ENCODE results near the gene CEP170B. TPM values are rescaled to one million over a fixed set of nuclear protein-coding genes. Genes with fewer than 3 reads are reported as not detected.

CEP170B gene
- total and polyA plus RNA-seq, 4 donors, result 1.5 to 10.9 (median 6.7) TPM

GRCh38 chr14:104843442-104844305, 21.4 kb upstream of the CEP170B start:
- Histone ChIP-seq H3K9ac (ENCODE audit: low read depth in 1 of 2, low read length in 2 of 2) (no peak overlapping the region), H3K27ac (ENCODE audit: low read depth in 1 of 2, low read length in 2 of 2) (no peak overlapping the region), H3K4me3 (ENCODE audit: low read depth in 1 of 3, low read length in 3 of 3) (peak overlapping the region in 2 of 3 donors; percentile 45 to 50), H3K27me3 (ENCODE audit: control insufficient read depth in 4 of 4, insufficient read depth in 4 of 4, low read length in 3 of 4) (peaks cover 0 to 11% (median 3%) of the 10 kb centered on the region in 4 donors), H3K4me1 (ENCODE audit: control insufficient read depth in 4 of 4, insufficient read depth in 4 of 4, low read length in 3 of 4) (peaks cover 5 to 16% (median 12%) of the 10 kb centered on the region in 4 donors), H3K9me3 (ENCODE audit: control insufficient read depth in 4 of 4, low read length in 3 of 4) (no peaks in the 10 kb centered on the region), H3K36me3 (ENCODE audit: control insufficient read depth in 4 of 4, insufficient read depth in 3 of 4, low read depth in 1 of 4, low read length in 3 of 4) (no peaks in the 10 kb centered on the region)
- DNase-seq (ENCODE audit: low spot score), result no peak
- WGBS, result 2% methylated on average over 69 of the region's 69 CpGs
- TF ChIP-seq HNF4A (conservative IDR thresholded peaks at IDR 0.05), result no peak
- no peak for TF ChIP-seq EGR1 (IDR thresholded peaks at IDR 0.05; ENCODE audit: low read depth in 2 of 2)
- no peak for TF ChIP-seq SP1 (IDR thresholded peaks at IDR 0.05)
- TF ChIP-seq, protein P1, sequence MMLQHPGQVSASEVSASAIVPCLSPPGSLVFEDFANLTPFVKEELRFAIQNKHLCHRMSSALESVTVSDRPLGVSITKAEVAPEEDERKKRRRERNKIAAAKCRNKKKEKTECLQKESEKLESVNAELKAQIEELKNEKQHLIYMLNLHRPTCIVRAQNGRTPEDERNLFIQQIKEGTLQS (IDR thresholded peaks at IDR 0.05), result no peak

DNA sequence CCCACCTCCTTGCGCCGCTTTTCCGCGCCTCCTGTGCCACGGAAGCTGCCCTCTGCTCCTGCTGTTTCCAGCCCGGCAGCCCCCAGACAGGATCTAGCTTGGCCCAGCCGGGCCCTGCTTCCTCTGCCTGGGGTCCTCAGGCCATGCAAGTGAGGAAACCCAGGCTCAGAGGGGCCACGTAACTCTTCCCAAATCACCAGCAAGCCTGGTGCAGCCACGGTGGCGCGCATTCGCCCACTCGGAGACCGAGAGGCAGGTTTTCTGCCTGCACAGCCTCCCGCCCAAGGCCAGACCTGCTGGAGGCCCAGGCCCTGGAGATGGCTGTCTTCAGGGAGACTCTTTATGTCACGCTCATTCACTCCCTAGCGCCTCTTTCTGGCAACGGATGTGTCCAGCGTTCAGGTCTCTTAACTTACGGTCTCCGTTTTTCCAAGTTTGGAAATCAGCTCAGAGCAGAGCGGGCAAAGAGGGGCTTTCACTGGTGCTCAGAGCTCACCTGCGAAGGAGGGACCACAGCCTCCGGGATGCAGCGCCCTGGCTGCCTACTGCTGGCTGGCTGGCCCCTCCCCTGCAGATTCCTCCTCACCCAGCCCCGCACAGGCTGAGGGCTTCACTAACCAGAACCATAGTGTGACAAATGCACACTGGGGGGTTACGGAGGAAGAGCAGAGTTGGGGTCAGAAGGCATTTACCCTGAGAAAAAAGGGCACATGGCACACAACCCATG, 20.6 kb upstream of the CEP170B start:
- peaks cover 0 to 11% (median 3%) of the 10 kb centered on the region in 4 donors for H3K27me3 ChIP-seq (ENCODE audit: control insufficient read depth in 4 of 4, insufficient read depth in 4 of 4, low read length in 3 of 4)
- no peak overlapping the region for H3K27ac ChIP-seq (ENCODE audit: low read depth in 1 of 2, low read length in 2 of 2)
- WGBS, result 15% methylated on average over 27 of the region's 27 CpGs
- no peaks in the 10 kb centered on the region for H3K9me3 ChIP-seq (ENCODE audit: control insufficient read depth in 4 of 4, low read length in 3 of 4)
- DNase-seq (ENCODE audit: low spot score), result no peak
- H3K36me3 ChIP-seq (ENCODE audit: control insufficient read depth in 4 of 4, insufficient read depth in 3 of 4, low read depth in 1 of 4, low read length in 3 of 4), result no peaks in the 10 kb centered on the region
- H3K4me3 ChIP-seq (ENCODE audit: low read depth in 1 of 3, low read length in 3 of 3), result peak overlapping the region in 1 of 3 donors; percentile 50
- no peak overlapping the region for H3K9ac ChIP-seq (ENCODE audit: low read depth in 1 of 2, low read length in 2 of 2)
- peaks cover 5 to 16% (median 12%) of the 10 kb centered on the region in 4 donors for H3K4me1 ChIP-seq (ENCODE audit: control insufficient read depth in 4 of 4, insufficient read depth in 4 of 4, low read length in 3 of 4)
- TF ChIP-seq, protein P2, sequence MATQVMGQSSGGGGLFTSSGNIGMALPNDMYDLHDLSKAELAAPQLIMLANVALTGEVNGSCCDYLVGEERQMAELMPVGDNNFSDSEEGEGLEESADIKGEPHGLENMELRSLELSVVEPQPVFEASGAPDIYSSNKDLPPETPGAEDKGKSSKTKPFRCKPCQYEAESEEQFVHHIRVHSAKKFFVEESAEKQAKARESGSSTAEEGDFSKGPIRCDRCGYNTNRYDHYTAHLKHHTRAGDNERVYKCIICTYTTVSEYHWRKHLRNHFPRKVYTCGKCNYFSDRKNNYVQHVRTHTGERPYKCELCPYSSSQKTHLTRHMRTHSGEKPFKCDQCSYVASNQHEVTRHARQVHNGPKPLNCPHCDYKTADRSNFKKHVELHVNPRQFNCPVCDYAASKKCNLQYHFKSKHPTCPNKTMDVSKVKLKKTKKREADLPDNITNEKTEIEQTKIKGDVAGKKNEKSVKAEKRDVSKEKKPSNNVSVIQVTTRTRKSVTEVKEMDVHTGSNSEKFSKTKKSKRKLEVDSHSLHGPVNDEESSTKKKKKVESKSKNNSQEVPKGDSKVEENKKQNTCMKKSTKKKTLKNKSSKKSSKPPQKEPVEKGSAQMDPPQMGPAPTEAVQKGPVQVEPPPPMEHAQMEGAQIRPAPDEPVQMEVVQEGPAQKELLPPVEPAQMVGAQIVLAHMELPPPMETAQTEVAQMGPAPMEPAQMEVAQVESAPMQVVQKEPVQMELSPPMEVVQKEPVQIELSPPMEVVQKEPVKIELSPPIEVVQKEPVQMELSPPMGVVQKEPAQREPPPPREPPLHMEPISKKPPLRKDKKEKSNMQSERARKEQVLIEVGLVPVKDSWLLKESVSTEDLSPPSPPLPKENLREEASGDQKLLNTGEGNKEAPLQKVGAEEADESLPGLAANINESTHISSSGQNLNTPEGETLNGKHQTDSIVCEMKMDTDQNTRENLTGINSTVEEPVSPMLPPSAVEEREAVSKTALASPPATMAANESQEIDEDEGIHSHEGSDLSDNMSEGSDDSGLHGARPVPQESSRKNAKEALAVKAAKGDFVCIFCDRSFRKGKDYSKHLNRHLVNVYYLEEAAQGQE (IDR thresholded peaks at IDR 0.05), result no peak
- TF ChIP-seq JUND (IDR thresholded peaks at IDR 0.05), result no peak
- TF ChIP-seq GABPA (IDR thresholded peaks at IDR 0.05 in 1 of 2, conservative IDR thresholded peaks at IDR 0.05 in 1 of 2), result no peak
- TF ChIP-seq NR2F2 (IDR thresholded peaks at IDR 0.05), result no peak
- no peak for TF ChIP-seq TAF1 (conservative IDR thresholded peaks at IDR 0.05)
- TF ChIP-seq RXRA (IDR thresholded peaks at IDR 0.05), result no peak
- TF ChIP-seq, protein P1 (IDR thresholded peaks at IDR 0.05), result no peak
- TF ChIP-seq MAX (IDR thresholded peaks at IDR 0.05), result no peak
- TF ChIP-seq EGR1 (IDR thresholded peaks at IDR 0.05; ENCODE audit: low read depth in 2 of 2), result no peak
- no peak for TF ChIP-seq FOXA1 (IDR thresholded peaks at IDR 0.05)
- no peak for TF ChIP-seq HNF4G (IDR thresholded peaks at IDR 0.05)
- TF ChIP-seq YY1 (IDR thresholded peaks at IDR 0.05), result no peak
- no peak for TF ChIP-seq FOXA2 (IDR thresholded peaks at IDR 0.05)
